IMR-90 (cell line): Measurements from ENCODE around the gene FCHSD2. TPM values are rescaled to one million over a fixed set of nuclear protein-coding genes. Genes with fewer than 3 reads are reported as not detected.
"Not testable (repeated sequence)": the region's sequence is repeated elsewhere in the genome, so short reads cannot be mapped to it uniquely, and the experiment has no call there.

Experiments
- ATAC-seq: fragments of 200-7000 bp; cut with Tn5 transposase; 2 replicates; pipeline ENCODE4 v1.9.1; 2020; ENCODE audit warnings: low read depth, mild to moderate bottlenecking, moderate library complexity
- BruUV-seq: library from RNA; stranded (reverse); fragments of 400-500 nt; replicated peaks from 2 replicates; lab custom pipeline; 2021; lab: Mats Ljungman, UMichigan
- CTCF ChIA-PET: fragments of 300-600 bp; formaldehyde crosslinking; extraction: SDS; loops from one replicate; lab custom pipeline; 2021; ENCODE audit warnings: antibody characterized with exemption; lab: Yijun Ruan, JAX
- POLR2A ChIA-PET: fragments of 300-600 bp; sonication (Branson Sonifier 250); formaldehyde crosslinking; loops from one replicate; lab custom pipeline; 2022; ENCODE audit warnings: antibody characterized with exemption; ENCODE audit not compliant: unreplicated experiment; lab: Charles Lee
- DNase-seq: peaks from one replicate; pipeline ENCODE4 v3.0.0; 2013
- H2AFZ ChIP-seq: replicated peaks from 2 replicates; pipeline ENCODE3; 2013; ENCODE audit warnings: low read length, mild to moderate bottlenecking; ENCODE audit not compliant: poor library complexity
- H2AK5ac ChIP-seq: 2 replicates; pipeline ENCODE4 v1.6.1; 2013; ENCODE audit warnings: low read depth, low read length, inconsistent platforms
- H2AK9ac ChIP-seq: replicated peaks from 2 replicates; pipeline ENCODE3; 2013; ENCODE audit warnings: mild to moderate bottlenecking, low read depth, low read length, moderate library complexity; ENCODE audit not compliant: poor library complexity
- H2BK120ac ChIP-seq: 2 replicates; pipeline ENCODE4 v1.6.1; 2013; ENCODE audit warnings: low read depth, low read length, inconsistent platforms
- H2BK15ac ChIP-seq: 3 replicates; pipeline ENCODE4 v1.6.1; 2013; ENCODE audit warnings: low read depth, low read length, inconsistent platforms
- H2BK20ac ChIP-seq: 2 replicates; pipeline ENCODE4 v1.6.1; 2013; ENCODE audit warnings: low read depth, mild to moderate bottlenecking, inconsistent platforms, low read length, moderate library complexity
- H2BK5ac ChIP-seq: 2 replicates; pipeline ENCODE4 v1.6.1; 2013; ENCODE audit warnings: mild to moderate bottlenecking, low read depth, low read length, inconsistent platforms; ENCODE audit not compliant: poor library complexity, severe bottlenecking
- H3K14ac ChIP-seq: replicated peaks from 2 replicates; pipeline ENCODE4 v1.6.1; 2013; ENCODE audit warnings: low read depth, low read length, inconsistent platforms
- H3K18ac ChIP-seq: 2 replicates; pipeline ENCODE4 v1.6.1; 2013; ENCODE audit warnings: low read depth, low read length, control low read depth
- H3K23ac ChIP-seq: 2 replicates; pipeline ENCODE4 v1.6.1; 2013; ENCODE audit warnings: low read depth, low read length, inconsistent platforms
- H3K27ac ChIP-seq: 2 replicates; pipeline ENCODE4 v1.5.1; 2013; ENCODE audit warnings: mild to moderate bottlenecking, control low read depth, low read length; ENCODE audit not compliant: insufficient read depth
- H3K27me3 ChIP-seq: 2 replicates; pipeline ENCODE4 v1.6.1; 2013; ENCODE audit warnings: low read length; ENCODE audit not compliant: control insufficient read depth, insufficient read depth
- H3K36me3 ChIP-seq: 2 replicates; pipeline ENCODE4 v1.6.1; 2013; ENCODE audit warnings: low read length, mixed read lengths; ENCODE audit not compliant: control insufficient read depth, insufficient read depth
- H3K4ac ChIP-seq: 2 replicates; pipeline ENCODE4 v1.6.1; 2013; ENCODE audit warnings: low read depth, low read length, inconsistent platforms
- H3K4me1 ChIP-seq: 2 replicates; pipeline ENCODE4 v1.6.1; 2013; ENCODE audit warnings: low read length, mixed read lengths; ENCODE audit not compliant: control insufficient read depth, insufficient read depth
- H3K4me2 ChIP-seq: 2 replicates; pipeline ENCODE4 v1.6.1; 2013; ENCODE audit warnings: low read depth, mild to moderate bottlenecking, control low read depth, low read length, moderate library complexity
- H3K4me3 ChIP-seq: 2 replicates; pipeline ENCODE4 v1.5.1; 2013; ENCODE audit warnings: low read depth, mild to moderate bottlenecking, control low read depth, low read length, moderate library complexity; ENCODE audit not compliant: insufficient read depth
- H3K56ac ChIP-seq: 2 replicates; pipeline ENCODE4 v1.6.1; 2013; ENCODE audit warnings: low read length, inconsistent platforms; ENCODE audit not compliant: insufficient read depth; ENCODE audit errors: extremely low read depth
- H3K79me1 ChIP-seq, 2 experiments: 2 replicates each; pipeline ENCODE4 v1.6.1; 2013; ENCODE audit warnings: low read length in 2 of 2, inconsistent platforms in 1 of 2, low read depth in 1 of 2
- H3K9ac ChIP-seq: 2 replicates; pipeline ENCODE4 v1.6.1; 2013; ENCODE audit warnings: low read depth, low read length, control low read depth
- H3K9me1 ChIP-seq: 2 replicates; pipeline ENCODE4 v1.6.1; 2013; ENCODE audit warnings: low read length, inconsistent platforms; ENCODE audit not compliant: insufficient read depth
- H3K9me3 ChIP-seq: 2 replicates; pipeline ENCODE4 v1.6.1; 2013; ENCODE audit warnings: low read length; ENCODE audit not compliant: control insufficient read depth, insufficient read depth
- H4K20me1 ChIP-seq: 2 replicates; pipeline ENCODE4 v1.6.1; 2013; ENCODE audit warnings: low read length, inconsistent platforms; ENCODE audit not compliant: insufficient read depth
- H4K5ac ChIP-seq: 2 replicates; pipeline ENCODE4 v1.6.1; 2013; ENCODE audit warnings: mild to moderate bottlenecking, low read depth, low read length, control low read depth
- H4K8ac ChIP-seq, 2 experiments: 2 replicates each; pipeline ENCODE4 v1.6.1; 2013; ENCODE audit warnings: low read depth in 2 of 2, low read length in 2 of 2, control low read depth in 1 of 2, inconsistent platforms in 1 of 2
- H4K91ac ChIP-seq: 2 replicates; pipeline ENCODE4 v1.6.1; 2013; ENCODE audit warnings: low read depth, low read length, inconsistent platforms; ENCODE audit not compliant: insufficient read depth
- WGBS, 2 experiments: methylation state at CpG; one replicate each; pipeline versions ENCODE4 v1.1.5 to v1.1.7; 2013; ENCODE audit warnings: missing lambda C conversion rate in 2 of 2; ENCODE audit not compliant: insufficient read length in 1 of 2; ENCODE audit errors: extremely low coverage in 2 of 2; 5-methylcytosine and 5-hydroxymethylcytosine counted together
- dilution Hi-C: fragments of 300-500 bp; cut with HindIII; formaldehyde crosslinking; loops from one replicate; pipeline ENCODE4 v1.14.3; 2018; ENCODE audit warnings: low sequenced_read_pairs; ENCODE audit not compliant: unreplicated experiment
- in situ Hi-C: fragments of 300-500 bp; cut with MboI; formaldehyde crosslinking; loops from 3 replicates; pipeline ENCODE4 v1.14.3; 2019; ENCODE audit warnings: low sequenced_read_pairs, inconsistent platforms, mixed read lengths
- intact Hi-C: fragments of 100-400 bp; cut with micrococcal nuclease; formaldehyde crosslinking; loops from 2 replicates; pipeline ENCODE4 v1.10.0; 2022
- polyA plus RNA-seq, 3 experiments: library from polyadenylated mRNA; depleted of rRNA; stranded (reverse); fragments of >200 nt; gene quantifications; 2 replicates each; pipeline ENCODE4 v1.2.3, GENCODE V29; 2012; ENCODE audit warnings: low replicate concordance in 1 of 3
- total RNA-seq: library from RNA; depleted of rRNA; stranded (reverse); fragments of >200 nt; gene quantifications from 2 replicates; pipeline ENCODE4 v1.2.3, GENCODE V29; 2012

Gene FCHSD2
- total and polyA plus RNA-seq, 2 of the 4 experiments (the other 2 are of a cell fraction), result 5.9 to 18.7 TPM

- intact Hi-C loops, H3K9ac ChIP-seq: not testable (repeated sequence)
Observed at GRCh38 chr11:72791228-72791627, 350.9 kb downstream of the FCHSD2 start.

More at GRCh38 chr11:72791228-72791627, 350.9 kb downstream of the FCHSD2 start:
- H3K23ac ChIP-seq, H3K4me2 ChIP-seq, H2BK20ac ChIP-seq, ATAC-seq, H4K8ac ChIP-seq, H4K91ac ChIP-seq, H3K18ac ChIP-seq, POLR2A ChIA-PET, H4K5ac ChIP-seq, CTCF ChIA-PET, H3K14ac ChIP-seq, H3K9me3 ChIP-seq, H3K36me3 ChIP-seq, dilution Hi-C loops, H3K27ac ChIP-seq, DNase-seq, H3K27me3 ChIP-seq, H2AFZ ChIP-seq, H2BK120ac ChIP-seq, H2AK5ac ChIP-seq, H3K4ac ChIP-seq, H2AK9ac ChIP-seq, H3K56ac ChIP-seq, BruUV-seq, H4K20me1 ChIP-seq, H2BK5ac ChIP-seq, H3K4me3 ChIP-seq, H2BK15ac ChIP-seq: not testable (repeated sequence)
- H3K9me1 ChIP-seq, result peaks cover 17% of the 10 kb centered on the region
- peaks cover 15% of the 10 kb centered on the region for H3K4me1 ChIP-seq
- WGBS, 2 experiments, result 80% methylated on average over 1 of the region's 7 CpGs; no CpG with 5 or more reads in 1 of the 2 experiments
- in situ Hi-C loops, result loop anchor here (5.0 kb wide), 1 partner anchor 69 kb away; no protein-coding TSS in a partner anchor
- peaks cover 0 to 12% of the 10 kb centered on the region in 2 experiments; a peak in 1 of 4 replicates for H3K79me1 ChIP-seq
